Neural progenitor cell (in vitro differentiated cells): ENCODE results near the gene IDH1.

Experiments
- CTCF ChIP-seq: fragments of 200-600 bp; sonication (generic); IDR thresholded peaks from 2 replicates; pipeline ENCODE4 v1.5.1; 2017; ENCODE audit warnings: antibody characterized with exemption, mild to moderate bottlenecking
- EZH2 ChIP-seq: fragments of 200-600 bp; sonication (generic); IDR thresholded peaks from 2 replicates; pipeline ENCODE4 v1.6.1; 2017; ENCODE audit warnings: antibody characterized with exemption, mild to moderate bottlenecking, moderate library complexity

- TF ChIP-seq CTCF (no peak), EZH2 (no peak)
Observed at GRCh38 chr2:208235860-208236259, 19.0 kb downstream of the IDH1 start.
